Activated T-helper 2 cell treated with anti-CD3 and anti-CD28 coated beads, Interferon-gamma antibody, Interleukin-2, Interleukin-4, amounts not matched to agents 10 μg/mL and 5 μg/mL and 100 μg/mL, durations not matched to agents 14 hours and 24 hours and 36 hours (primary cell): ENCODE results near the gene MPV17. TPM values are rescaled to one million over a fixed set of nuclear protein-coding genes. Genes with fewer than 3 reads are reported as not detected.

Experiments
- DNase-seq: peaks from one replicate; pipeline ENCODE4 v3.0.0; 2021; ENCODE audit warnings: low spot score
- H3K27ac Mint-ChIP-seq: one replicate; pipeline ENCODE4 v1.8.0; 2021; ENCODE audit warnings: mixed read lengths
- H3K27me3 Mint-ChIP-seq: one replicate; pipeline ENCODE4 v1.8.0; 2021; ENCODE audit warnings: low read depth, mixed read lengths
- H3K36me3 Mint-ChIP-seq: one replicate; pipeline ENCODE4 v1.8.0; 2021; ENCODE audit warnings: low read depth, mixed read lengths
- H3K4me1 Mint-ChIP-seq: one replicate; pipeline ENCODE4 v1.8.0; 2021; ENCODE audit warnings: low read depth, mixed read lengths
- H3K4me3 Mint-ChIP-seq: one replicate; pipeline ENCODE4 v1.8.0; 2021; ENCODE audit warnings: low read depth, mild to moderate bottlenecking, moderate library complexity, mixed read lengths
- H3K9me3 Mint-ChIP-seq: one replicate; pipeline ENCODE4 v1.8.0; 2021; ENCODE audit warnings: mixed read lengths
- intact Hi-C: fragments of 100-400 bp; cut with micrococcal nuclease; formaldehyde crosslinking; loops from one replicate; pipeline ENCODE4 v1.15.1; 2023
- total RNA-seq: library from RNA; stranded (reverse); gene quantifications from 2 replicates; pipeline ENCODE4 v1.2.3, GENCODE V29; 2022

MPV17 gene
- total RNA-seq, 1 donor from 2014 or later: 82.6 TPM

GRCh38 chr2:27315122-27315521 is 7.8 kb downstream of the MPV17 start:
- Mint-ChIP-seq H3K27me3 (no peaks in the 10 kb centered on the region), H3K9me3 (no peaks in the 10 kb centered on the region), H3K4me3 (no peak overlapping the region), H3K27ac (no peak overlapping the region), H3K36me3 (peaks cover 12% of the 10 kb centered on the region), H3K4me1 (no peaks in the 10 kb centered on the region)
- intact Hi-C loops: no loop called here
- DNase-seq: no peak

DNA sequence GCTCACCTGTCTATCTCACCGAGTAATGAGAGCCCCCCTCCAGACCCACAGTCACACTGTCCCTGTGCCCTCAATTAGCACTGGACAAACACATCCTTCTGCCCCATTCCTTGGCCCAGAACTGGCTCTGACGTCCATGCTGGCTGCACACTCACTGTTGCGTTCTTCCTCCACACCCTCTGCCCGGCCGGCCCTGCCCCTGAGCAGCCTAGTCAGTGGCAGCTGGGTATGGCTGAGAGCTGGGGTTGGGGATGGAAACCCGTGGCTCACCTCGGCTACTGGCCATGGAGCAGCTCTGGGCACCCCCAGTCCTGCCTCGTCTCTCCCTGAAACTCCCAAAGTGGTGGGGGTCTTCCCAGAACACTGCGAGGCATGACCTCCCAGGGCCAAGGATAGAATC is 8.2 kb downstream of the MPV17 start:
- peaks cover 14% of the 10 kb centered on the region for H3K36me3 Mint-ChIP-seq
- H3K9me3 Mint-ChIP-seq: no peaks in the 10 kb centered on the region
- intact Hi-C loops: no loop called here
- H3K27ac Mint-ChIP-seq: no peak overlapping the region
- H3K4me1 Mint-ChIP-seq: no peaks in the 10 kb centered on the region
- H3K27me3 Mint-ChIP-seq: no peaks in the 10 kb centered on the region
- DNase-seq: no peak
- H3K4me3 Mint-ChIP-seq: no peak overlapping the region

DNA sequence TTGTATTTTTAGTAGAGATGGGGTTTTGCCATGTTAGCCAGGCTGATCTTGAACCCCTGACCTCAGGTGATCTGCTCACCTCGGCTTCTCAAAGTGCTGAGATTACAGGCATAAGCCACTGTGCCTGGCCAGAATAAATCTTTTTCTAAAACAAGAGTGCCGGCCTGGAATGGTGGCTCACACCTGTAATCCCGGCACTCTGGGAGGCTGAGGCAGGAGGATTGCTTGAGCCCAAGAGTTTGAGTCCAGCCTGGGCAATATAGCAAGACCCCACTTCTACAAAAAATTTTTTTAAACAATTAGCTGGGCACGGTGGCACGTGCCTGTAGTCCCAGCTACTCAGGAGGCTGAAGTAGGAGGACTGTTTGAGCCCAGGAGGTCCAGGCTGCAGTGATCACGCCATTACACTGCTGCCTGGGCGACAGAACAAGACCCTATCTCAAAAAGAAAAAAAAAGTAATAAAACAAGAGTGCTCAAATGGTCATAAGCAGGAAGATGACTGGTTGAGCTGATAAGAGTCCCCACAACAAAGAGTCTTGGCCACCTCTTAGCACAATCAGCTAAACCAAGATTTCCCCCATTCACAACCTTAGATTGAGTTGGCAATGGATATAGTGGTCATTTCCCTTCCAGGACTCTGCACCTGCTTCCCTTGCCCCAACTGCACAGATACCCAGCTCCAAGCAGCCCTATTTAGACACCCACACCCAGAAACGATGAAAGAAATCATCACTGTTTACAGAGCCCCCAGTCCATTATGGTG is 8.8 kb downstream of the MPV17 start:
- intact Hi-C loops: no loop called here
- Mint-ChIP-seq H3K27ac (no peak overlapping the region), H3K4me3 (no peak overlapping the region), H3K4me1 (no peaks in the 10 kb centered on the region), H3K27me3 (no peaks in the 10 kb centered on the region), H3K9me3 (no peaks in the 10 kb centered on the region), H3K36me3 (peaks cover 18% of the 10 kb centered on the region)
- DNase-seq: no peak

DNA sequence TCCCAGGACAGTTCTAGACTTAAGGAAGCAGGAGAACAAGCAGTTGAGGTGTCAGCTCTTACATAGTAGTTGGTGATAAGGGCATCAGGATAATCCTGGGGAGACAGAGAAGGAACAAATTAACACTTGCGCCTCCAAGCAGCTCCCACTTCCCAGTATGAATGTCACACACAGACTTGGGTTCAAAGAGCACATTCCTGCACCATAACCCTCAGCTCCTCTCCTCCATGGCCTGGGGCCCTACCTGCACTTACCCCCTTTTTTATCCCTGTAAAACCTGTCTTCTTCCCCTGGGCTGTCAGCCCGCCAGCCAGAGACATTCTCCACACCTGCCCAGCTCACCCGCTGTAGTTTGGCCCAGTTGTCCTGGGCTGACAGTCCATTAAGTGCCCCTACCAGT is 10.7 kb downstream of the MPV17 start:
- H3K27ac Mint-ChIP-seq: no peak overlapping the region
- H3K36me3 Mint-ChIP-seq: peaks cover 22% of the 10 kb centered on the region
- no peaks in the 10 kb centered on the region for H3K27me3 Mint-ChIP-seq
- H3K4me3 Mint-ChIP-seq: no peak overlapping the region
- DNase-seq: no peak
- intact Hi-C loops: no loop called here
- no peaks in the 10 kb centered on the region for H3K9me3 Mint-ChIP-seq
- no peaks in the 10 kb centered on the region for H3K4me1 Mint-ChIP-seq

GRCh38 chr2:27309651-27310050 is 13.2 kb downstream of the MPV17 start:
- H3K4me1 Mint-ChIP-seq: peaks cover 1% of the 10 kb centered on the region
- H3K4me3 Mint-ChIP-seq: no peak overlapping the region
- intact Hi-C loops: no loop called here
- no peaks in the 10 kb centered on the region for H3K9me3 Mint-ChIP-seq
- peaks cover 22% of the 10 kb centered on the region for H3K36me3 Mint-ChIP-seq
- H3K27me3 Mint-ChIP-seq: peaks cover 18% of the 10 kb centered on the region
- H3K27ac Mint-ChIP-seq: no peak overlapping the region
- DNase-seq: no peak

- Mint-ChIP-seq H3K27me3 (peaks cover 21% of the 10 kb centered on the region), H3K9me3 (no peaks in the 10 kb centered on the region), H3K27ac (no peak within 1 kb of the TSS), H3K4me3 (peak within 1 kb of the TSS; percentile 17), H3K4me1 (peaks cover 1% of the 10 kb centered on the region), H3K36me3 (peaks cover 22% of the 10 kb centered on the region)
- no peak for DNase-seq
- intact Hi-C loops: no loop called here
These were observed 14.5 kb downstream of the MPV17 start, which contains the start of gene UCN for GRCh38 chr2:27308359-27308881. TSS of gene UCN (minus strand) at chr2:27308445. CDS start at chr2:27307895, 550 bp downstream.

DNA sequence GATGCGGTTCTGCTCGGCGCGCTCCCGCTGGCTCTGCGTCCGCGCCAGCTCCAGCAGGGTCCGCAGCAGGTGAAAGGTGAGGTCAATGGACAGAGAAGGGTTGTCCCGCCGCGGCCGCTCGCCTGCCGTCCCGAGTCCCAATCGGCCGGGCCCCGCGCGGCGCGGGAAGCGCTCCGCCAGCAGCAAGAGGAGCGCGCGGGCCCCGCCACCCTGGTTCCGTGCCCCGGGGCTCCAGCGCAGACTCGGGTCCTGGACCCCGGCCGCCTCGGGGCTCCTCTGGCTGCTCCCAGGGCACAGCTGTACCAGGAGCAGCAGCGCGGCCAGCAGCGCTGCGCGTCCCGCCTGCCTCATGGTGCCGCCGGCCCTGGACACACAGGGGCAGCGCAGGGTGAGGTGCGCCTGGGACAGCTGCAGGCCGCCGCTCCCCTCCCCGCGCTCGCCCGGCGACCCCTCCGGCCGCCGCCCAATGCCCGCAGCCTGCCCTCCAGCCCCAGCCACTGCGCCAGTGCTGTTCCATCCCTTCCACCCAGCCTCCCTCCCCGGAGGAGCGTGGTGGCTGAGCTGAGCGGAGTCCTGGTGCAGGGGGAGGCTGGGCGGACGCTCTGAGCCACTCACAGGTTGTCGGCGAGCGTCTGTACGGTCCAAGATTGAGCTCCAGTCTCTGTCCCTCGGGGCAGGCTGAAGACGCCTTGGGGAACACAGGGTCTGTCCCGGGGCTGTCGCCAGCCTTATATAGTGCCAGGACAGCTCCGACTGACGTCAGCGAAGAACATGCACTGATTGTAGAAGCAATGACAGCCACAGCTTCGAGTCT is 15.1 kb downstream of the MPV17 start:
- Mint-ChIP-seq H3K4me1 (peaks cover 4% of the 10 kb centered on the region), H3K36me3 (peaks cover 22% of the 10 kb centered on the region), H3K27ac (no peak overlapping the region), H3K27me3 (peaks cover 21% of the 10 kb centered on the region), H3K9me3 (no peaks in the 10 kb centered on the region), H3K4me3 (no peak overlapping the region)
- intact Hi-C loops: no loop called here
- no peak for DNase-seq

- no peak for DNase-seq
- Mint-ChIP-seq H3K27me3 (peaks cover 21% of the 10 kb centered on the region), H3K4me1 (peaks cover 5% of the 10 kb centered on the region), H3K27ac (no peak overlapping the region), H3K9me3 (no peaks in the 10 kb centered on the region), H3K36me3 (peaks cover 18% of the 10 kb centered on the region), H3K4me3 (peak overlapping the region; percentile 17)
- intact Hi-C loops: no loop called here
These were observed 15.7 kb downstream of the MPV17 start for GRCh38 chr2:27307287-27307544.

DNA sequence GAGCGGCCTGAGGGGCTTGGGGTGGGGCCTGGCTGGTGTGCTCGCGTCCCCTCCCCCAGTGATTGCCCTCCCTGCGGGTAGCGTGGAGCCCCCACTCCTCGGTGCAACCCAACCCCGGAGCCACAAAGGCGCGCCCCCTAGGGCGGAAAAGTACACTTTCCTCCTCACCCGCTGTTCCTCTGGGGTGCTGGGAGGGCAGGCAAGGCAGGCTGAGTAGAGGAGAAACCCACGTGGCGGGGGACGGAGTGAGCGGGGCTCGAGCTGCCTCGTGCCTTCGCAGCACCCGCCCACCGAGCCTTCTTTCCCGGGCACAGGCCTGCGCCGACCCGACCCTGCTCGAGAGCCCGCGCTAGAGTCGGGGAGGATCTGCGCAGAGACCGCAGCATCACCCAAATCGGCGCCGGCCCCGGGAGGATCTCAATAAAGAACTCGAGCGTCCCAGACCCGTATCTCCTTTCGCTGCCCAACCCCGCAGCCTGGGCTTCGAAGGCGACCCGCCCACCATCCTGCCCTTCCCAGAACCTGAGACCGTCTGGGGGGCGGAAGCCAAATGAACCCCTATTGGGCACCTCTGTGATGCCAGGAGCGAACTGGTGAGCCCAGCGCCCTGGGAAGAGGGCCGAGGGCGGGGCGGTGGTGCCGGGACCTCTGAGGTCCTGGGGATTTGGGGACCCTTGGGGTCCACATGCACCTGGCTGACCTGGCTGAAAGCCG is 16.2 kb downstream of the MPV17 start:
- Mint-ChIP-seq H3K27ac (no peak overlapping the region), H3K36me3 (peaks cover 16% of the 10 kb centered on the region), H3K4me1 (peaks cover 5% of the 10 kb centered on the region), H3K4me3 (peak overlapping the region; percentile 13), H3K9me3 (no peaks in the 10 kb centered on the region), H3K27me3 (peaks cover 21% of the 10 kb centered on the region)
- intact Hi-C loops: no loop called here
- DNase-seq: no peak

DNA sequence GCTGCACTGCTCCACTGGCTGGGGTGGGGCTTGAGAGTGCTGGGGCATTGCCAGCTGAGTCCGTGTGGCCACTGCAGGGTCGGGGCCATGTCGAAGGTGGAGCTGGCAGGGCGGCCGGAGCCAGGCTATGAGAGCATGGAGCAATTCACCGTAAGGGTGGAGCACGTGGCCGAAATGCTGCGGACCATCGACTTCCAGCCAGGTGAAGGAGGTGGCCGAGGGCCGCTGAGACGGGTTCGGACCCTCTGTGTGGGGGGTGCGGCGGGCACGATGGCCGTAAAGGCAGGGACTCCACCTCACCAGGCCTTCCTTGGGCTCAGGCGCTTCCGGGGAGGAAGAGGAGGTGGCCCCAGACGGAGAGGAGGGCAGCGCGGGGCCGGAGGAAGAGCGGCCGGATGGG is 16.8 kb downstream of the MPV17 start:
- Mint-ChIP-seq H3K36me3 (peaks cover 11% of the 10 kb centered on the region), H3K4me1 (peaks cover 5% of the 10 kb centered on the region), H3K27ac (no peak overlapping the region), H3K4me3 (peak overlapping the region; percentile 13), H3K9me3 (no peaks in the 10 kb centered on the region), H3K27me3 (peaks cover 21% of the 10 kb centered on the region)
- DNase-seq: no peak
- intact Hi-C loops: no loop called here

GRCh38 chr2:27305516-27305915 is 17.4 kb downstream of the MPV17 start:
- Mint-ChIP-seq H3K27ac (no peak overlapping the region), H3K36me3 (peaks cover 11% of the 10 kb centered on the region), H3K4me3 (no peak overlapping the region), H3K4me1 (peaks cover 5% of the 10 kb centered on the region), H3K9me3 (no peaks in the 10 kb centered on the region), H3K27me3 (peaks cover 23% of the 10 kb centered on the region)
- no peak for DNase-seq
- intact Hi-C loops: no loop called here

DNA sequence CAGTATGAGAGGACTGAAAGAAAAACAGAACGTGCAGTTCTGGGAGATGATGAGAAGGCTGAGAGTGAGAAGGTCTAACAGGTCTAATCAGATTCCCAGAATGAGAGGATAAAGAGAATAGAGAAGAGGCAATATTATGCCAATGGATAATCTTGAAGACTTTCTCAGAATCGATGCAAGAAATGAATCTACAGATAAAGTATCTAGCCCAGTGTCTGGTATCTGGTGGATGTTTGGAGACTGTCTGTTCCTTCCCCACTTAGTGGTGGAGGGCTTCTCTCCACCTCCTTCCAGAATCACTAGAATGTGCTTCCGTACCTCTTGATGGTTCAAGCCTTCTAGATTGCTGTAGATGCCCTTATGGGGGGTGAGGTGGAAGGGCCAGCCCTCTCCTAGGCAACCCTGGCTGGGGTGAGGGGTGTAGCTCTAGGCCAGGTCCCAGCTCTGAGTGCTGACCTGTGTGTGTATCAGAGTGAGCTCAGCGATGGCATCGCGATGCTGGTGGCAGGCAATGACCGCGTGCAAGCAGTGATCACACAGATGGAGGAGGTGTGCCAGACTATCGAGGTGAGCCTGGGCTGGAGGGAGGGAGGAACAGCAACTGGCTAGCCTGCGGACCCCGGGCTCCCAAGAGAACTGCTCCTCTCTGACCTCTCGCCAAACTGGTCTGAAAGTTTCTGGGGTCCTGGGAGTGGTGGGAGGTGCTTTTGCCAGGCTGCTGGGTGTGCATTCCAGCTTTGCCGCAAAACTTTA is 18.2 kb downstream of the MPV17 start:
- intact Hi-C loops: loop anchor here (5.0 kb wide), 1 partner anchor 42 kb away; the partner anchor contains the start of gene SLC30A3
- no peak for DNase-seq
- no peaks in the 10 kb centered on the region for H3K9me3 Mint-ChIP-seq
- H3K4me1 Mint-ChIP-seq: peaks cover 5% of the 10 kb centered on the region
- H3K4me3 Mint-ChIP-seq: no peak overlapping the region
- H3K27ac Mint-ChIP-seq: no peak overlapping the region
- H3K36me3 Mint-ChIP-seq: peaks cover 8% of the 10 kb centered on the region
- H3K27me3 Mint-ChIP-seq: peaks cover 23% of the 10 kb centered on the region
